HG02763 (cell line): Measurements from ENCODE around the gene MMP17.

Source experiments
- ATAC-seq: cut with Tn5 transposase; IDR thresholded peaks from one replicate; pipeline ENCODE4 v1.9.1; 2021; ENCODE audit warnings: mild to moderate bottlenecking, moderate library complexity; ENCODE audit not compliant: unreplicated experiment

MMP17 gene

DNA sequence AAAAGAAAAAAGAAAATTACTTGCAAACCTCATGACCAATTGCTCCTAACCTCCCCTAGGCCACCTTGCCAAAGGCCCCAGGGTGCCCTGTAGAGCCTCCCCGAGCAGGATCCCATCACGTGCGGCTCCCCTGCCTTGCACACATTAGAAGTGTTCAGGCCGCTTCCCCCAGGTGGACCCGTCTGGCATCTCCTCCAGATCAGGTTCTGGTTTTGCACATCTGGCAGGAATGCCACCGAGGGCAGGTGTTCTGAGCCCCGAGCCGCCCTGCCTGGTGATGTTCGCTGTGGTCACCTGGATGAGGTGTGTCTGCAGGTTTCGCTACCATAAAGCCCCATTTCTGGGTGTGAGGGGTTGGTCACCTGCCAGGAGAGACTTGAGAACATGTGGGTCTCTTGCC, 19.3 kb downstream of the MMP17 start:
- ATAC-seq: no peak

DNA sequence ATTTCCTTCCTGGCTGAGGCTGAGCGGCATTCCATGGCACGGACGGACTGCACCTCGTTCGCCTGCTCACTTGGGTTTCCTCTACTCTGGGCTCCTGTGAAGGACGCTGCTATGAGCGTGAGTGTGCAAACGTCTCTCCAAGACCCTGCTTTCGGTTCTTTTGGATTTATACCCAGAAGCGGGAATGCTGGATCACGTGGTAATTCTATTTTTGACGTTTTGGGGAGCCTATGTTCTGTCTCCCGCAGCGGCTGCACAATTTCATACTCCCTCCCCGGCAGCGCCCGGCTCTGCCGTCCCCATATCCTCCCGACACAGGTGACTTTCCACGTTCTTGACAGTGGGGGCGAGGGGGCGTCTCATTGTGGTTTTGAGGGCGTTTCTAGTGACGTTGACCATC, 20.6 kb downstream of the MMP17 start:
- ATAC-seq: no peak

DNA sequence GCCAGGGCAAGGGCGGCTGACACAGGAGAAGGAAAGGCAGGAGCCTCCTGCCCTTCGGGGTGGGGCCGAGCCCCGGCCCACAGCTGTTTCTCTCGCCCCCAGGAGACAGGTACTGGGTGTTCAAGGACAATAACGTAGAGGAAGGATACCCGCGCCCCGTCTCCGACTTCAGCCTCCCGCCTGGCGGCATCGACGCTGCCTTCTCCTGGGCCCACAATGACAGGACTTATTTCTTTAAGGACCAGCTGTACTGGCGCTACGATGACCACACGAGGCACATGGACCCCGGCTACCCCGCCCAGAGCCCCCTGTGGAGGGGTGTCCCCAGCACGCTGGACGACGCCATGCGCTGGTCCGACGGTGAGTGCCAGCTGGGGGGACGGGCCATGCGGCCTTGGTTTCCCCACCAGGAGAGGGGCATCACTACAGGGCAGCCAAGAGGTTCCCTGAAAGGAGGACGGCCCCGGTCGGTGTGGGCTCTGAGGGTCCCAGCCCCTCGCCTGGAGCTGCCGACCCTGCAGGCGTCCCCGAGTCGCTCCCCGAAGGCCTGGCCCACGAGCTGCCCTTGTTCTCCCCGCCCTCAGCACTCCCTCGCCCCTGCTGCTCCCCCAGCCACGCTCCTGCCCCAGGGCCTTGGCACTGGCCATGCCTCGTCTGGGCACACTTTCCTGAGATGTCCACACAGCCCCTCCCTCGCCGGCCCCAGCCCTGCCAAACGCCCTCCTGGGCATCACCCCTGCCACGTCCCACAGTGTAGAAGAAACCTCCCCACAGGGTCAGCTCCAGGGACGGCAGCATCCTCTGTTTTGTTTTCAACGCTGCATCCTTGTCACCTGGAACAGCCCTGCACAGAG, 21.7 kb downstream of the MMP17 start:
- ATAC-seq: no peak

DNA sequence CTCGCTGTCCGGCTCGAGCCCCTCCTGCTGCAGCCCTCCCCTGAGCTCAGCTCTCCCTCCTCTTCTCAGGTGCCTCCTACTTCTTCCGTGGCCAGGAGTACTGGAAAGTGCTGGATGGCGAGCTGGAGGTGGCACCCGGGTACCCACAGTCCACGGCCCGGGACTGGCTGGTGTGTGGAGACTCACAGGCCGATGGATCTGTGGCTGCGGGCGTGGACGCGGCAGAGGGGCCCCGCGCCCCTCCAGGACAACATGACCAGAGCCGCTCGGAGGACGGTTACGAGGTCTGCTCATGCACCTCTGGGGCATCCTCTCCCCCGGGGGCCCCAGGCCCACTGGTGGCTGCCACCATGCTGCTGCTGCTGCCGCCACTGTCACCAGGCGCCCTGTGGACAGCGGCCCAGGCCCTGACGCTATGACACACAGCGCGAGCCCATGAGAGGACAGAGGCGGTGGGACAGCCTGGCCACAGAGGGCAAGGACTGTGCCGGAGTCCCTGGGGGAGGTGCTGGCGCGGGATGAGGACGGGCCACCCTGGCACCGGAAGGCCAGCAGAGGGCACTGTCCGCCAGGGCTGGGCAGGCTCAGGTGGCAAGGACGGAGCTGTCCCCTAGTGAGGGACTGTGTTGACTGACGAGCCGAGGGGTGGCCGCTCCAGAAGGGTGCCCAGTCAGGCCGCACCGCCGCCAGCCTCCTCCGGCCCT, 22.8 kb downstream of the MMP17 start:
- no peak for ATAC-seq

DNA sequence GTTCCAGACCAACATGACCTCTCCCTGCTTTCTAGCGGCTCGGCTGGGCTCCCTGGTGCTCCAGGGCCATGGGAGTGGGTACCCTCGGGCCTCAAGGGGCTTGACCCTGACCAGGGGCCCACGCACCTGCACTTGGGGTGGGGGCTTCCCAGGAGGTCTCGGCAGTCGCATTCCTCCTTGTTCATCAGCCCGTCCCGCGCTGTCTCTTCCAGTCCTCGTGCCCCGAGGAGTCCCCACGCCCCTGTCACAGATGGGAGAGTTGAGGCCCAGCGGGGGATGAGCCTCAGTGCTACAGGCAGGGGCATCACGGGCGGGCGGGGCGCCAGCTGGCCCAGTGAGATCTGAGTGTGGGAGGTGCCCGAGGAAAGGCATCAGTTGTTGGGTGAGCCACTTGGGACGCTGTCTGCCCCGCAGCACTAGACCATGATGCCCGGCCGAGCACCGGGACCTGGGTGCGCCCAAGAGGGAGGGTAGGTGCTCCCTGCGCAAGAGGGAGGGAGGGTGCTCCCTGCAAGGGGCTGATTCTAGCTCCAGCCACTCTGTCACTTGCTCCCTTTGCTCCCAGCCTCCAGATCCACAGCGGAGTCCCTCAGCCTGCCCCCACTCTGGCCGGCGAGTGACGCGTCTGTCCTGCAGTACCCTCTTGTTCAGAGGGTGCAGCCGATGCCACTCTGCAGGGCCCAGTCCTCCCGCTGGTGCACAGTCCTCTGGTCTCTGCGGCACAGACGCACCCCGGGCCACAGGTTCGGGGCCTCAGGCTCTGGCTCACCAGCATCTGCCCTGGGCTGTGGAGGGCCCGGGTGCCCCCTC, 23.8 kb downstream of the MMP17 start:
- ATAC-seq: no peak

DNA sequence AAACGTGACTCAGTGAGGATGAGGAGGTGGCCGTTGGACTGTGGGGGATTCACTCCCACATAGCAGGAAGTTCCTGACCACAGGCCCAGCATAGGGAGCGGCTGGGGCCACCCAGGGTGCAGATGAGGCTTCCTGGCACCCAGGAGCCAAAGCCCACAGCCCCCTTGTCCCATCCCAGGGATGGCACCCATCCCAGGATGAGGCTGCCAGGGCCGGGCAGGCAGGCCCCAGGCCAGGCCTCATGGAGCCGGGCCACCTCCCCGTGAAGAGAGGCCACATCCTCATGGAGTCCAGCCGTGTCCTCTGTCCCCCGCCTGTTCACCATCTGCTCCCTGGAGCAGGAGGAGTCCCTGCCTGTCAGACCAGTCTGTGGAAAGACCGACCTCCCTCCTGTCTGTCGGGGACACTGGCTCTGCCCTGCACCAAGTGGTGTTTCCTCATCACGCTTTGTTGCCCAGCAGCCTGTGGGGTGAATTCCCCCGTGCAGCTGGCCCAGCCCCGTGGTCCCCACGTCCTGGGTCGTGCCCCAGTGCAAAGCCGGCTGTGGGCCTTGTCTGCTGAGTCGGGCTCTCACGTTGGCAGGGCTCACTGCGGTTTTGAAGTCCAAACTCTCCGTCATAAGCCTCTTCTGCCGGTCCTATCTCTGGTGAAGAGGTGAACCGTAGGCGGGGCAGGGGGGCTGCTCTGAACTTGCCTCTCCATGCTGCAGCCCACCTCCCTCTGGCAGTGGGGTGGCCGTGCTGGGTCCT, 24.5 kb downstream of the MMP17 start:
- no peak for ATAC-seq

DNA sequence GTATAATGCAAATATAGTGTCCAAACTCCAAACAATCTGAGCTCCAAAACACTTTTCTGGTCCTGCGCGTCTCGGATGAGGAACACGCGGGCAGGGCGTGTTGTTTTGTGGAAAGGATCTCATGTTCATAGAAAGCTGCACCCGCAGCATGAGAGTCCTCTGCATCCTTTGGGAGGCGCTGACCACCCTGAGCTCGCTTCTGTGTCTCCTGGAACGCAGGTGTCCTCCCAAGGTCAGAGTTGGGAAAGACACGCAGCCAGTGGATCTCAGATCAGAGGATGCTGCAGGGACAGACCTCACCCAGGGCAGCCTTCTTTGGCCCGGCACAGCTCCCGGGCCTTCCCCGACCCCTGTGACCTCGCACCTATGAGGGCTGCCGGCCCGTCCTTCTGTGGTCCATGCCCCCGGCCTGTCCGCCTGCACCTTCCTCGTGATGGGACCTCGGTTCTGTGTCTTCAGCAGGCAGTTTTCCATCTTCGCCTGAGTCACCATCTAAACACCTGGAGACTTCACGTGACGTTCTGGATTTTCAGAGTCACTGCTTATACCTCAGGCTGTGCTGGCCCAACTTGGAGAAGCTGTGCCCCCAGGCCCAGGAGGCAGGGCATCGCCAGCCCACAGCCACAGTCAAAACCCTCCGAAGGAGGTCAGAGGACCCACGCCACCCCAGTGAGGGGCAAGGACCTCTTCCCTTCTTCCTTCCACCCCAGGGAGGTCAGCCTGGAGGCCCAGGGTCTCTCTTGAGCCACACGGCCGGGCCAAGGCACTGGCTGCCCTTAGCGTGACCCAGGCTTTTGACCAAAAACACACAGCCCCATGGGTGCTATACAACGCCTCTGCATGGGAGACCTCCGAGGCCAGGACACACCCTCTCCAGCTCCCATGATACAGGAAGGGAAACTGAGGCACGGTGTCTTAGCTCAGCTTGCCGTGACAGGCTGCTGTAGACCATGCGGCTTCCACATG, 25.9 kb downstream of the MMP17 start:
- no peak for ATAC-seq

DNA sequence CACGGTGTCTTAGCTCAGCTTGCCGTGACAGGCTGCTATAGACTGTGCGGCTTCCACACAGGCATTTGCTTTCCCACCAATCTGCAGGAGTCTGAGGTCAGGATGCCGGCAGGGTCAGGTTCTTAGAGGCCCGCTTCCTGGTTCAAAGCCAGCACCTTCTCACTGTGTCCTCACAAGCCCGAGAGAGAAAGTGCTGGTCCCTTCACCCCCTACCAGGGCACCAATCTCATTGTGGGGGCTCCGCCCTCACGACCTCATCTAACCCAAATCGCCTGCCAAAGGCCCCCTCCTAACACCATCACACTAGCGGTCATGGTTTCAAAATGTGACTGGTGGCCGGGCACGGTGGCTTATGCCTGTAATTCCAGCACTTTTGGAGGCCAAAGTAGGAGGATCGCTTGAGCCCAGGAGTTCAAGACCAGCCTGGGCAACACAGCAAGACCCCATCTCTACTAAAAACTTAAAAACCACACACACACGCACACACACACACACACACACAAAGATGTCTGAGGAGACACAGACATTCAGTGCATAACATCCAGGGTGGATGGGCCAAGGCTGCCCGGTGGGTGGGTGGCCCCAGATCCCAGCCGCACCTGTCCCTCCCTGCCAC, 26.8 kb downstream of the MMP17 start:
- no peak for ATAC-seq

DNA sequence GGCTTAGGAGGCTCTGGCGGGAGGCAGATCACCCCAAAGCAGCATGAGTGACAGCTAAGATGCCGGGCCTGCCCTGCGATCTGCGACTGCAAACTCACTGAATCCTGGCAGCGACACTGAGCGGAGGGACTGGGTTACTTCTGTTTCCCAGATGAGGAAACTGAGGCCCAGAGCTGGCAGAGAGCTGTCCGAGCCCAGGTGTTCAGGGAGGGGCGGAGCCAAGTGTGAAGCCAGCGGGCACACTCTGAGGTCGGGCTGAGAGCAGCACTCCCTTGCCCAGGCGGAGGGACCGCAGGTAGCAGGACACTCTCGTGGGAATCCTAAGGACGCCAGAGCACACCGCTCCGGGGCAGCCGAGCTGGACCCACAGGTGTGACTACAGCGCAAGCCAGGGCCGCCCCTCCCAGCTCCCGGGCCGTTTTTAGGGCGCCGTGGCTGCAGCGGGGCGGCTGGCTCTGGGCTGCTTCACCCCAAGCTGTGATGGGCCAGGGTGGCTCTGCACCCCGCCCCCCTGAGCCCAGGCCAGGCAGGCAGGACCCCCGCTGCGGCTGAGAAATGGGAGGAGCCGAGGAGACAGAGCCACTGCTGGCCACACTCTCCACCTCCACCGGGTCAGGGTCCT, 27.4 kb downstream of the MMP17 start:
- ATAC-seq: no peak

DNA sequence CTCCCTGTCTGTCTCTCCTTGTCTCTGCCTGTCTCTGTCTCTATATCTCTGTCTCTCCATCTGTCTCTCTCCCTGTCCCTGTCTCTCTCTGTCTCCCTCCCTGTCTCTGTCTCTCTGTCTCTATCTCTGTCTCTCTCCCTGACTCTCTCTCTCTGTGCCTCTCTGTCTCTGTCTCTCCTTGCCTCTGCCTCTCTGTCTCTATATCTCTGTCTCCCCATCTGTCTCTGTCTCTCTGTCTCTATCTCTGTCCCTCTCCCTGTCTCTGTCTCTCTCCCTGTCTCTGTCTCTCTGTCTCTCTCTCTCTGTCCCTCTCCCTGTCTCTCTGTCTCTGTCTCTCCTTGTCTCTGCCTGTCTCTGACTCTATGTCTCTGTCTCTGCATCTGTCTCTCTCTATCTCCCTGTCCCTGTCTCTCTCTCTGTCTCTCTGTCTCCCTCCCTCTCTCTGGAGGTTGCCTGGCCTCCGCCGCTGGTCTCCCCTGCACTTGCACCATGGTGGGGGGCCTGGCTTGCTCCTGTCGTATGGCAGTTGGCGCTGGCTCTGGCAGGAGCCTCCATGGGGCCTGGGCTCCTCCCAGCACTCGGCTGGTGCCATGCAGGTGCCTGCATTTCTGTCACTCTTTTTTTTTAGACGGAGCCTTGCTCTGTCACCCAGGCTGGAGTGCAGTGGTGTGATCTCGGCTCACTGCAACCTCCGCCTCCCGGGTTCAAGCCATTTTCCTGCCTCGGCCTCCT, 28.3 kb downstream of the MMP17 start:
- ATAC-seq: no peak

DNA sequence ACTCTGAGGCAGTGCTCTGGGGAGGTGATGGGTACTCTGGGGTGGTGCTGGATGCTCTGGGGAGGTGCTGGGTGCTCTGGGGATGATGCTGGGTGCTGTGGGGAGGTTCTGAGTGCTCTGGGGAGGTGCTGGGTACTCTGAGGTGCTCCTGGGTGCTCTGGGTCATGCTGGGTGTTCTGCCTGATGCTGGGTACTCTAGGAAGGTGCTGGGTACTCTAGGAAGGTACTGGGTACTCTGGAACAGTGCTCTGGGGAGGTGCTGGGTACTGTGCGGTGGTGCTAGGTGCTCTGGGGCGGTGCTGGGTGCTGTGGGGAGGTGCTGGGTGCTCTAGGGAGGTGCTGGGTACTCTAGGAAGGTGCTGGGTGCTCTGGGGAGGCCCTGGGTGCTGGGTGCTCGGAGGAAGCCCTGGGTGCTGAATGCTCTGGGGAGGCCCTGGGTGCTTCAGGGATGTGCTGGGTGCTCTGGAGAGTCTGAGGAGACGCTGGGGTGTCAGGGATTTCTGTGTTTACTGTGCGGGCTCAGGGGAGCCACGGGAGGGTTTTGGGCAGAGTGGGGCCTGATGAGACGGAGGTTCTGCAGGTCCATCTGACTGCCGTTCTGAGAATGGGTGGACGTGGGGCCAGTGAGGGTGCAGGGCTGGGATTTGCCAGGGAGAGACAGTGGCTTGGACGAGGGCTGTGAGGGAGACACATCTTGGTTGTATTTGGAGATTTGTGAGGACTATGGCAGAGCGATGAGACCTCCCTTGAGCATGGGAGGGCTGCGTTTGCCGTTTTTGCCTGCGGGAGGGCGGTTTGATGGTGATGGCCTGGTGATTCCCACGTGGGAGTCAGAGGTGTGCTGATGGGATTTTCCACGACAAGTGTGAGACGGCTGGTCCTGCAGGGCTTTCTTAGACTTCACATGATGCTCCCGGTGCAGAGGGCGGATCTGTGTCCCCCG, 30.0 kb downstream of the MMP17 start:
- no peak for ATAC-seq

DNA sequence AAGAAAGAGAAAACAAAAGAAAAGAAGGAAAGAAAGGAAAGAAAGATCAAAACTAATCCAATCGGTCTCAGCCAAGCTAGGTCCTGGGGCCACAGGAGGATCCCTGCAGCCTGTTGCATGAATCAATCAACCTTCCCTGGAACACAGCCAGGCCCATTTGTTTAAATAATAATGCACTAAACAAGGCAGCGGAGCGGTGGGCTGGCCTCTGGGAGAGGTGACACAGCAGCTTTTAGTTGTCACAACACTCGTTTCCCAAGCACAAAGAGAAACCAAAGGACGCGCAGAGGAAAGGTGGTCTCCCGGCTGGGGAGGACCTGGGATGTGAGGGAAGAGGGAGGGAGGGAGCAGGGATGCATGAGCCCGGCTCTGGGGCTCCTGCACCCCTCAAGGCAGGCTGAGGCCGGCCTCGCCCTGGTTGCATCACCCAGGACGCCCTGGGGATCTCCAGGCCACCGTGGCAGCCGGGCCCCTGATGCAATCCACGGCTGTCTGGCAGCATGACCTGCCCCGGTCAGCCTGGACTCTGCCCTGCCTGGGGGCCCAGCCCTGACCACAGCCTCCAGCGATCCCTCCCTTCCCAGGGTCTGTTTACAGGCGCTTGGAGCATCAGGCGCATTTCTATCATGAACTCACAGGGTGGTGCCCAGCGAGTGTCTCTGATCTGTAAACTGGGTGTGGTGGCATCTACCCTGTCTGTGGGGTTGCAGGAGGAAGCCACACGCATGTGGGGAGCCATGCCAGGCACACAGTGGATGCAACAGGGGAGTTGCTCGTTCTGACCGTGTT, 32.5 kb downstream of the MMP17 start:
- no peak for ATAC-seq

DNA sequence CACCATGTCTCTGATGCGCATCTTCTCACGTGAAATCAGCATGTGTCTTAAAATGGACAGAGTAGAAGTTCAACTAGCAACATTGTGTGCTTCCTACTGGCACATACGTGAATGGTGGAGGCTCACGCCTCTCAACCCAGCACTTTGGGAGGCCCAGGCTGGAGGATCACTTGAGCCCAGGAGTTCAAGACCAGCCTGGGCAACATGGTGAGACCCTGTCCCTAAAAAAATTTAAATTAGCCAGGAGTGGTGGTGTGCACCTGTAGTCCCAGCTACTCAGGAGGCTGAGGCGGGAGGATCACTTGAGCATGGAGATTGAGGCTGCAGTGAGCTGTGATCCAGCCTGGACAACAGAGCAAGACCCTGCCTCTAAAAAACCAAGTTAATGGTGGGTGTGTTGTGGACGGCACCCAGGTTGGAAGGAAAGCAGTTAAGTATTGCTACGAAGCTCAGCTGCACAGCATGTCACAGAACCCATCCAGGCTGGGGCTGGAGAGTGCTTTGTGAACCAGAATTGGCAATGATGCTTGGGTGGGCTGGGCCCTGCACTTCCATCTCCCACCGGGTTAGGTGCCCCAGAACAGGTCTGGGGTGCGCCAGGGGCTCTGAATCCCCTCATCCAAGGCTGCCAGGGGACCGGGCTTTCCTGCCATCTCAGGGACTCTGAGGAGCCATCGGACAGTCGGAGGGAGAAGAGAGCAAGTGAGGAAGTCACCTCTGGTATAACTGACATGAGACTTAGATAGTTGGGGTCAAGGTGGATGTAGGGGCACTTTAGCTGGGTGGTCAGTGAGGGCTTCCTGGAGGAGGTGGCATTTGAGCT, 33.3 kb downstream of the MMP17 start:
- no peak for ATAC-seq

DNA sequence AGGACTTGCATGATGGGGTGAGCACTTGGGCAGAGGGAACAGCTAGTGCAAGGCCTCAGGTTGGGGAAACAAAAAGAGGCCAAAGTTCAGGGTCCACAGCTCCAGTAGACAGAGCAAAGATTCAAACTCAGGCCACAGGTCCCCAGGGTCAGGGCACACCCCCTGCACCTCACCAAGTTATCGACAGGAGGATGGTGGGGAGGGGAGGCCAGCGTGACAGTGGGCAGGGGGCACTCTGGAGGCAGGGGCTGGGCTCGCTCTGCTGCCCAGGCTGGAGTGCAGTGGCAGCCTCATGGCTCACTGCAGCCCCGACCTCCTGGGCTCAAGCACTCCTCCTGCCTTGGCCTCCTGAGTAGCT, 33.9 kb downstream of the MMP17 start:
- ATAC-seq: no peak

DNA sequence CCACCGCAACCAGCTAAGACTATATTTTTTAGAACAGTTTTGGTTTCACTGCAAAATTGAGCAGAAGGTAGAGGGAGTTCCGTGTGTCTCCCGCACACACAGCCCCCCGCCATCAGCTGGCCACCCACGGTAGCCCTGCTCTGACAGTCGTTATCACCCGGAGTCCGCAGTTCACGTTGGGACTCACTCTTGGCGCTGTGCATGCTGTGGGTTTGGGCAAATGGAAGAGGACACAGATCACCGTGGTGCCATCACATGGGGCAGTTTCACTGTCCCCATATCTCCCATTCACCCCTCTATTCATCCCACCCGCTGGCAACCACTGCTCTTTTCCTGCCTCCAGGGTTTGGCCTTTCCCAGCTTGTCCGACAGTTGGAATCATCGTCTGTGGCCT, 34.4 kb downstream of the MMP17 start:
- ATAC-seq: no peak
